Cardiac fibroblast (primary cell): Measurements from ENCODE around the gene PLCB4.
A peak's percentile ranks its signal among the peaks of the same experiment; 100 is the strongest.

ENCODE experiments used
- DNase-seq, 2 donors: peaks; one replicate each; pipeline versions ENCODE4 v3.0.0 to v3.0.0-alpha.2; 2010; ENCODE audit warnings: low read depth in 2 of 2
- H3K4me3 ChIP-seq, 2 donors: replicated peaks in 1 of 2; 1 replicate in 1 of 2; 2 replicates in 1 of 2; pipeline ENCODE4 v1.5.1; 2011; ENCODE audit warnings: low read depth in 2 of 2, low read length in 2 of 2, mild to moderate bottlenecking in 2 of 2, moderate library complexity in 1 of 2
- TF ChIP-seq, protein P1 (sequence below): IDR thresholded peaks from one replicate; pipeline ENCODE4 v1.5.1; 2011; ENCODE audit warnings: low read depth, mild to moderate bottlenecking, low read length, inconsistent platforms

PLCB4 gene

DNA sequence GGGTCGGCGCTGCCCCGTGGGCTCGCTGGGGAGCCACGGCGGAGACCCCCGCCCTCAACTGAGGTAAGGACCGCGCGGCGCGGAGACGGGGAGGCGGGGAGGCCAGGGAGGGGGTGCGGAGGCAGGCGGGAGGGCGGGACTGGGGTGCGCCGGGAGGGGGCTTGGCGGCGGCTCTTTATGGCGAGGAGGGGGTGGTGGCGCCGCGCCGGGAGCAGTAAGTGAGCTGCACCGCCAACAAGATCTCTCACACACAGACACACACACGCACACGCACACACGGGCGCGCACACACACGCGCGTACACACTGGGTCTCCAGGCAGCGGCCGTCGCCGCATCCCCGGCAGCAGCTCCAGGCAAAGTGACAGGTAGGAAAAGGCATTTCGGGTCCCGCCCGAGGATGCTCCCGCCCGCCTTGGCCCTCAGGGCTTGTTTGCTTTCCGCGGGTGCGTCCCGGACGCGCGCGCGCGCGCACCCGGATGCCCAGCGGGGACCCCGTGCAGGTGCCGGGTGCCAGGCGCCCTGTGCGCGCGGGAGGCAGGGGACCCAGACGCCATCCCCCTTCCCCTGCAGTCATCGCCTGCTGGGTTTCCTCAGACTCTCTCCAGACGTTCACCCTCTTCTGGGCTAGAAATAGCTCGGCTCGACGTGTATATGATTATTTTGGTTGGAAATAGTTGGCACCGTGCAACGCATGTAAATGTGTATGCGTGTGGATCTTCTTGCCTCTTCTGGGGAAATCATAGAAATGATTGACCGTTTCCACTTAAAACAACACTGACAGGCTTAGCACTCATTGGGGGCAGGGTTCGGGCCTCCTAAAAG is at the start of gene PLCB4:
Gene PLCB4 (plus strand): TSS at position 247 of the 823 bp plus-strand sequence. CDS start 238,728 bp downstream, outside the sequence.
- H3K4me3 ChIP-seq = peak within 1 kb of the TSS; percentile 62 to 64
- peak; percentile 20 to 27 for DNase-seq
- TF ChIP-seq, protein P1, sequence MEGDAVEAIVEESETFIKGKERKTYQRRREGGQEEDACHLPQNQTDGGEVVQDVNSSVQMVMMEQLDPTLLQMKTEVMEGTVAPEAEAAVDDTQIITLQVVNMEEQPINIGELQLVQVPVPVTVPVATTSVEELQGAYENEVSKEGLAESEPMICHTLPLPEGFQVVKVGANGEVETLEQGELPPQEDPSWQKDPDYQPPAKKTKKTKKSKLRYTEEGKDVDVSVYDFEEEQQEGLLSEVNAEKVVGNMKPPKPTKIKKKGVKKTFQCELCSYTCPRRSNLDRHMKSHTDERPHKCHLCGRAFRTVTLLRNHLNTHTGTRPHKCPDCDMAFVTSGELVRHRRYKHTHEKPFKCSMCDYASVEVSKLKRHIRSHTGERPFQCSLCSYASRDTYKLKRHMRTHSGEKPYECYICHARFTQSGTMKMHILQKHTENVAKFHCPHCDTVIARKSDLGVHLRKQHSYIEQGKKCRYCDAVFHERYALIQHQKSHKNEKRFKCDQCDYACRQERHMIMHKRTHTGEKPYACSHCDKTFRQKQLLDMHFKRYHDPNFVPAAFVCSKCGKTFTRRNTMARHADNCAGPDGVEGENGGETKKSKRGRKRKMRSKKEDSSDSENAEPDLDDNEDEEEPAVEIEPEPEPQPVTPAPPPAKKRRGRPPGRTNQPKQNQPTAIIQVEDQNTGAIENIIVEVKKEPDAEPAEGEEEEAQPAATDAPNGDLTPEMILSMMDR = no peak

DNA sequence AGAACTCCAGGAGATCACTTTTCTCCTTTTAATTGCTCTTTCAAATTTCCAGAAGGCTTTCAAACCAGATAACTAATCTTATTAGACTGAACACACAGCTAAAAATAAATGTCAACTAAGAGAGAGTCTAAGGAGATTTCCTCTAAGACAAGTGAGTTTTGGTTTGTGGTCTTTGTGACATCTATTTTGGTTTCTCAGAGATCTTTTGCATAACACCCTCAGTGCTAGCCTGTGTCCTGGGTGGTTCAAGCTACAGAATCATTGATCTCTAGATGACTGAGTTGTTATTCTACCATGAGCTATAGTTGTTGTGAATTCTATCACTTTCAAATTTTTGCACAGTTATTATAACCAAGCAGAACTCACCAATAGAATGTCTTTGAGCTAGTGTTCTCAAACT is 49.1 kb upstream of the PLCB4 start:
- no peak for DNase-seq
- no peak overlapping the region for H3K4me3 ChIP-seq
- TF ChIP-seq, protein P1 = no peak

GRCh38 chr20:9021216-9021615 is 47.7 kb upstream of the PLCB4 start:
- no peak for DNase-seq
- H3K4me3 ChIP-seq = no peak overlapping the region
- TF ChIP-seq, protein P1 = no peak

- peak; percentile 22 to 66 for DNase-seq
Observed at GRCh38 chr20:9021699-9022098, 47.2 kb upstream of the PLCB4 start.

GRCh38 chr20:9022376-9022775 is 46.5 kb upstream of the PLCB4 start:
- no peak overlapping the region for H3K4me3 ChIP-seq
- DNase-seq = no peak
- TF ChIP-seq, protein P1 = no peak

More at GRCh38 chr20:9021699-9022098, 47.2 kb upstream of the PLCB4 start:
- TF ChIP-seq, protein P1 = no peak
- H3K4me3 ChIP-seq = no peak overlapping the region

- TF ChIP-seq, protein P1 = no peak
- no peak for DNase-seq
Observed at GRCh38 chr20:9024606-9025005, 44.3 kb upstream of the PLCB4 start.

More at GRCh38 chr20:9024606-9025005, 44.3 kb upstream of the PLCB4 start:
- H3K4me3 ChIP-seq = no peak overlapping the region
